ENCODE results near the gene OTULIN. TPM values are rescaled to one million over a fixed set of nuclear protein-coding genes. Genes with fewer than 3 reads are reported as not detected.

Gene OTULIN
- 21.1 TPM for polyA plus RNA-seq (ENCODE audit: insufficient read length)
- long read RNA-seq, donor 1, full-length matches to known transcripts: 5 of 11 reads
- long read RNA-seq, donor 1, partial matches to known transcripts: 0 of 11 reads
- long read RNA-seq, donor 1, other reads (novel, unspliced or antisense): 6 of 11 reads
- long read RNA-seq, donor 2, full-length matches to known transcripts: 1 of 1 reads
- long read RNA-seq, donor 2, partial matches to known transcripts: 0 of 1 reads
- long read RNA-seq, donor 2, other reads (novel, unspliced or antisense): 0 of 1 reads
- long read RNA-seq, donor 3, full-length matches to known transcripts: 2 of 2 reads
- long read RNA-seq, donor 3, partial matches to known transcripts: 0 of 2 reads
- long read RNA-seq, donor 3, other reads (novel, unspliced or antisense): 0 of 2 reads
- long read RNA-seq, donor 4, partial matches to known transcripts: 7 of 7 reads
- long read RNA-seq, donor 4, other reads (novel, unspliced or antisense): 0 of 7 reads
- long read RNA-seq, donor 5, full-length matches to known transcripts: 5 of 5 reads
- long read RNA-seq, donor 5, partial matches to known transcripts: 0 of 5 reads
- long read RNA-seq, donor 5, other reads (novel, unspliced or antisense): 0 of 5 reads
- long read RNA-seq, donor 6, full-length matches to known transcripts: 3 of 3 reads
- long read RNA-seq, donor 6, partial matches to known transcripts: 0 of 3 reads
- long read RNA-seq, donor 6, other reads (novel, unspliced or antisense): 0 of 3 reads
- long read RNA-seq, donor 7, full-length matches to known transcripts: 1 of 1 reads
- long read RNA-seq, donor 7, partial matches to known transcripts: 0 of 1 reads
- long read RNA-seq, donor 7, other reads (novel, unspliced or antisense): 0 of 1 reads
- long read RNA-seq, donor 8: 0 reads

DNA sequence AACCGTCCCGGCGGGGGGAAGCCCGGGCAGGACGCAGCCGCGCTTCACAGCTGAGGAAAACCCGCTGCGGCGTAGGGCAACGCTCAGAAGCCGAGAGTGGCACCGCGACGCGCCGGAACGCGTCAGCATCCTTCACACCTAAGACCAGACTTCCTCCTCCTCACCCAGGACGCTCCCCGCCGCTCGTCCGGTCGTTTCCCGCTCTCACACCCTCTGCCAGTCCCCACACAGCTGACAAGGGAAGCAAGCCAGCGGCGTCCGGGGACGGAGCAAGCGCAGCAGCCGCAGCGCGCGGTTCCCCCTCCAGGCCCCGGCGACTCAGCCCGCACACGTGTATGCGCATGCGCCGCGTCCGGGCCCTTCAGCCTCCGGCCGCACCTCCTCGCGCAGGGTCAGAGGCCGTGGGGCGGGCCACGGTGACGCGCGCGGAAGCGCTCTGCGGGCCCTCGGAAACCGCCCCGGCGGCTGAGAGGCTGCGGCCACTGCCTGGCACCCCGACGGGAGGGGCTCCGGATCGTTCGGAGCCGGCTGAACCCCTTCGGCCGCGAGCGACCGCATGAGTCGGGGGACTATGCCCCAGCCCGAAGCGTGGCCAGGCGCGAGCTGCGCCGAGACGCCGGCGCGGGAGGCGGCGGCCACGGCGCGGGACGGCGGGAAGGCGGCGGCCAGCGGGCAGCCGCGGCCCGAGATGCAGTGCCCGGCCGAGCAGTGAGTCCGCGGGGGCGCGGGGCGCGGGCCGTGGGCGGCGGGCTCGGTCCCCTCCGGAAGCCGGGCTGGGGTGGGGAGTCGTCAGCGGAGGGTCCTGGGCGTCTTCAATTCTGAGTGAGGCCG is at the start of gene OTULIN:
OTULIN (plus strand) TSS at position 449 of the 831 bp plus-strand sequence; CDS start at position 557, 108 bp downstream.
- peak; percentile 90 for DNase-seq

DNA sequence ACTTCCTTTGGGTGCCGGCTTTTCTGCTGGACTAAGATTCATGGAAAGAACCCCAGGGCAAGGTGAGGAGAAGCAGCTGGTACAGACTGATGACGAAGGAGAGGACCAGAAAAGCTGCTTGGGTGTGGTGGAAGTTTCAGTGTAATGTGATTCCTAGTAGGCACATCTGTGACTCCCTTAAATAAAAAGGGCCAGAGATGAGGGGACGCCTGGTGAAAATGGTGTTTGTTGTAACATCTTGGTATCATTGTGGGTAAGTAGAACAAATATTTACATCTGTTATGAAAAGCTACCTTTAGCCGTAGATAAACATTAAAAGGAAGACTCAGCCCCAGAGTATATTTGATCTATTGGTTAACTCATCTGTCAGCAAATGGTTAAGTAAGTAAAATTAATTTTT is 49.2 kb upstream of the OTULIN start:
- DNase-seq: no peak

DNA sequence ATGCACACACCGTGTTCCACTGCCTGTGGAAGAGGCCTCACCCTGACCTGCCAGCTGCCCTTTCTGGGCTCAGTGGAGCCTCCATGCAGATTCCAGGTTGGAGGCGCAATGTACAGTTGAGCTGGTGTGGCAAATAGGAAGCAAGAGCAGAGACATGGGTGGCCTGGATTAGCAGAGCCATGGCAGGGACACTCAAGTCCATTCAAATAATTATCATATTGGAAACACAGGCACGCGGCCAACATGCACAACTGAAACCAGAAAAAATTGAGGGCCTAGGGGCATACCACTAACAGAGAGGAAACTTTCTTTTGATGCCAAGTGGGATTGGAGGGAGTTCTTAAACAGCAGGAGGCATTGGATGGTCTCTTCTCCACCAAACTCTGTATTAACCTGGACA is 47.1 kb upstream of the OTULIN start:
- DNase-seq: no peak

DNA sequence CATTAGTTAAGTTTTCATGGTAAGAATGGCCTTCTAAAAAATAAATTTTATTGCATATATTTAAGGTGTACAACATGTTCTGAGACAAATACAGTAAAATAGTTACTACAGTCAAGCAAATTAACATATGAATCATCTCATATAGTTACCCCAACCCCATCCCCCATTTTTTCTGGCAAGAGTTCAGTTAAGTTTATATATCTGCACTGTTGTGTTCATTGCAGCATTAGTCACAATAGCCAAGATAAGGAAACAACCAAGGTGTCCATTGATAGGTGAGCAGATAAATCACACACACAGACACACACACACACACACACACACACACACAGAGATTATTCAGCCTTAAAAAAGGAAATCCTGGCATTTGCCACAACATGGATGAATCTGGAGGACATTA is 37.2 kb upstream of the OTULIN start:
- DNase-seq: no peak

DNA sequence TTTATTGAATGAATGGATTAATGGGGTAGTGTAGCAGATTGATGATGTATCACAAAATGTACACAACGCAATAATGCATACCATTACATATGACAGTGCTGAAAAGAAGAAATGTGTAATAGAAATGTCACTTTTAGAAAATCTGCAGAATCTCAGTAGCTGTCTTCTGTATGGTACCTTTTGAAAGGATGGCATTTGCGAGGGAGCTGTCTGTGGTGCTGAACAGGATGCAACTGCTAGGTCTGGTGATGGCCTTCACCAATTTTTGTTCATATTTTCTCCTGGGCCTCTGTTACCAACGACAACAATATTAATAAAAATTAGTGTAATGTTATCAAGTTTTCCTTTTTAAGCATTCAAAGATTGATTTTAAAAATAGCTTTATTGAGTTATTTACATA is 36.2 kb upstream of the OTULIN start:
- peak; percentile 62 for DNase-seq

DNA sequence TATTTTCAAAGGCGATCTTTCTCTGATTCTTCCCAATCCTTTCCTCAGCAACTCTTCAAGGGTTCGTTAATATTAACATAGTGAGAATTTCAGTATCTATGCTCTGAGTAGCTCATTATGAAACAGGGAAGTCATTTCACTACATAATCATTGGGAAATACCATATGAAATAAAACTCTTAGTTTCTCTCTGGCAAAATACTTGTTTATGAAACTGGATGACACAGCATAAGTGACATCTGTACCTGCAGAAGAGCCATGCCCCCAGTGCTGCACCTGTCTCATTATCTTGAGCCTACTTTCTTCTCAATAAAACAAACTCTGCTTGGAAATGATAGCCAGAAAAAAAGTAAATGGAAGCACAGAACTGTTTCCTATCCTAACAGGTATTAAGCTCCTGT is 33.8 kb upstream of the OTULIN start:
- no peak for DNase-seq

DNA sequence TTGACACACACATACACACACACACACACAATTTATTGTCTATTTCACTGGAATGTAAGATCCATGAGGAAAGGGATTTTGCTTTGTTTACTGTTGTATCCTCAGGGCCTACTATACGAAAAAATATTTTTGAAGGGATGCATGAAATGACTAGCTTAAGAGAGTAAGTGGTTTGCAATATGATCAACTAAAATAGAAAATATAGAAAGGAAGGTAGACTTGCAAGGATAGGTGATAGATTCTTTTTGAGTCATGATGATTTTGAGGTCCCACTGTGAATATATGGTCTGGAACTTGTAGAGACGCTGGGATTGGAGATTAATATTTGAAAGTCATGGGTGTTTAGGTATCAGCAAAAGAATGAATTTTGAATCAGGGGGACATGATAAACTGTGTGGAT is 28.9 kb upstream of the OTULIN start:
- DNase-seq: no peak

DNA sequence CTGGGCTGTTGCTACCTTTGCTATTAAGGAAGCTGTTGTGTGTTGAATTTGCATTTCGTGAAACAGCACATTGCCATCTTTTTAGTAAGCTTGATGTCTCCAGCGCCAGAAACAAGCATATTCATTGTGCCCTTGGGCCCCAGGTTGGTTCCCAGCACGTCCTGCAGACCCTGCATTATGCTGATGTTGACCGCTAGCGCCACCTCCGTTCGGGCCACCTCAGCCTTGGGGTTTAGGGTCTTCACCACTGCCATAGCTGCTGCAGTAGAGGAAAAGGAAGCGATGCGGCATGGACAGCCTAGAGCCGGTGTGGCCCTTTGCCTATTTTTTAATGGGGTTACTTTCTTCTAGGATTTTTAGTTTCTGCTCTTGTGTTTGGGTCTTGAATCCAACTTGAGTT is 23.8 kb upstream of the OTULIN start:
- DNase-seq: no peak

DNA sequence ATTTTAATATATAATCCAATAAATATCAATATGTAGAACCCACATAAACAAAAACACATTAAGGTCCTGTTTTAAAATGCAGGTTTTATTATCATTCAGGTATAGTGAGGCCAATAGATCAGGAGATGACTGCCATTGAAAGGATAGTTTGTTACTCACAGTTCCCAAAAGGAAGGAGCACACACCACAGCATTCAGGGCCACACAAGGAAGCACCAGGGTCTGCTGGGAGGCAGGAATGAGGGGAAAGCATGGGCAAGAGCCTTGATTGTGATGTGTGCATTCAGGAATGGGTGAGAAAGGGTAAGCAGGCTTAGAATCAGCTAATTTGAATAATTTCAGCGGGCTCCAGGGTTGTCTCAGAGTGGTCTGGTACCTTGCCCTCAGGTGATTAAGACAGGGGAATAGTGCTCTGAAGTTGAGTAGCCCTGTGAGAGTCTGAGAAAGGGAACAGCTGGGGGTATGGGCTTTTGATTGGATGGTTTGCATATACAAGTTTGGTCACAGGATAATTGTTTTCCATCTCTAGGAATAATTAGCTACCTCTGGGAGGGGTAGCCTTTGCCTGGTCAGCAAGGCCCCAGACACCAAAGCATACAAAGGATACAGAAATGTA is 19.8 kb upstream of the OTULIN start:
- DNase-seq: no peak

DNA sequence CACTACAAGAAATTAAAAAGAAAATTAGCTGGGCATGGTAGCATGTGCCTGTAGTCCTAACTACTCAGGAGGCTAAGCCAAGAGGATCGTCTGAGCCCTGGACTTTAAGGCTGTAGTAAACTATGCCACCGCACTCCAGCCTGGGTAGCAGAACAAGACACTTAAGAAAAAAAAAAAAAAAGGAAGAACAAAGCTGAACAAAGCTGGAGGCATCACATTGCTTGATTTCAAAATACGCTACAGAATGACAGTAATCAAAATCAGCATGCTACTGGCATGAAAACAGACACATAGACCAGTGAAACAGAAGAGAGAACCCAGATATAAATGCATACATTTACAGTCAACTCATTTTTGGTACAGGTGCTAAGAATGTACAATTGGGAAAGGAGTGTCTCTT is 14.5 kb upstream of the OTULIN start:
- no peak for DNase-seq

DNA sequence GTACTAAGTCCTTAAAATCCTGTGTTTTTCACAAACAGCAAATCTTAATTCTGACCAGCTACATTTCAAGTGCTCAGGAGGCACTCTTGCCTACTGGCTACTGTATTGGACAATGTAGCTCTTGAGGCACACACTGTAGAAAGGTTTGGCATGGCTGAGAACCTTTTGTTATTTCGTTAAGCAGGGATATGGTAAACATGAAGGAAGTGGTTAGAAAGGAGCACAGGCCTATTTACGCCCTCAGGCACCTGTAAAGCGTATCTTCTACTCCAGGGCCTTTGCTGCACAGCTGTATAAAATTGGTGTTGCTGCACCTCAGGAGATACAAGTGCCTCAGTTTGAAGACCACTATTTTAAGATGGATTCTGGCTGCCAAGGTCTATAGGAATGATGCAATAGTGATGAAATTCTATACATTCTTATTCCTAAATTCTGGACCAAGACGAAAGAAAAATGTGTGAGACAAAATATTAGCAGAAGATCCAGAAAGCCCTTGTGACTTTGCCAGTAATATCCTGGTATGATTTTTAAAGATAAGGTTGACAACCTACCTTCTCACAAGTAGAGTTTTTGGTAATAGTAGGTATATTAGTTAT is 9.3 kb upstream of the OTULIN start:
- no peak for DNase-seq

DNA sequence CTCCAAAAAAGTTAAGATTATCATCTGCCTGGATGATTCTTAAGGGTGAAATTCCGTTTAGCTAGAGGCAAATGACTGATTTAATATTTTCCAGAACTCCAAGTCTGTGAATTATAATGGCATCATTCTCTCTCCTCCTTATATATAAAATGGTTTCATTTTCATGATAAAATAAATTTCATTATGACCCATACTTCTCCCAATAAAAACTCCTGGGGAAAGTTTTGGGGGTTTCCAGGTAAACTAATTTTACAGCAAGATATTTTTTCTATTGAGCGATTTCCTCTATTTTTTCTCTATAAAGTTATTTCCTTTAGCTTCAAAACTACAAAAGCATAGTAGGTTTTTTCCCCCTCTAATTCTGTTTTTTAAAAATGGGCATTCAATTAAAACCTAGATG is 7.6 kb upstream of the OTULIN start:
- DNase-seq: no peak

DNA sequence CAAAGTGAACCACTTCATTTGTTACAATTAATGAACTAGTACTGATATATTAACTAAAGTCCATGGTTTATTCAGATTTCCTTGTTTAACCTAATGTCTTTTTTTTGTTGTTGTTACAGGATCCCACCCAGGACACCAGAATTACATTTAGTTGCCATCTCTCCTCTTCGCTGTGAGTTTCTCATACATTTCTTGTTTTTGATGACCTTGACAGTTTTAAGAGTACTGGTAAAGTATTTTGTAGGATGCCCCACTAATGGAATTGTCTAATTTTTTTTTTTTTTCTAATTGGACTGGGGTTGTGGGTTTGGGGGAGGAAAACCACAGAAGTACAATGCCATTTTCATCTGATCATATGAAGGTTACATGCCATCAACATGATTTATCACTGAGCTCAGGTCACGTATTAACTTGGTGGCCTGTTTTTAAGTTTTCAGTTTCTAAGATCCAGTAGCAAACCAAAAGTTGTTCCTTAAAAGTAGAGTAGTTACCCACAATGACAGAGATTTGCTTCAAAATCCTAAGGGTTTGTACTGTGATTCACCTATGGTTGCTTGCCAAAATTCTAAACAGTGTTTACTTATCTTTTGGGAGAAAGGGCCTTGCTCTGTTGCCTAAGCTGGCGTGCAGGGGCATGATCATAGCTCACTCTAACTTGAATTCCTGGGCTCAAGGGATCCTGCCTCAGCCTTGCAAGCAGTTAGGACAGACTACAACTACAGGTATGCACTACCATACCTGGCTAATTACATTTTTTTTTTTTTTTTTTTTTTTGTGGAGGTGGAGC is 4.5 kb upstream of the OTULIN start:
- no peak for DNase-seq

DNA sequence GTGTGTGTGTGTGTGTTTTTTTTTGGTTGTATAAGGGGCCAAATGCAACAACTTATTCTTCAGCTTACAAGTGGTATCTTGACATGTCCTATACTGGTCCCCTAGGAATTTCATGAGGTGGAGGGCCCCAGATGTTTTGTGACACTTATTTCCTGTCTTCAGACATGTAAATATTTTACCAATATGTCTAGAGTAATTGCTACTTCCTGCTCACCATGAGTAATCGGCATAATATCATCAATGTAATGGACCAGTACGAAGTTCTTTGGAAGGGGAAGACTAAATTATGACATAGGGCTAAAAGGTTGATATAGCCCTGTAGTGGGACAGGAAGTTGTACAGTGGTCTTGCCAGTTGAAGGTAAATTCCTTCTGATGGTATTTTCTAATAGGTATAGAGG is 3.7 kb upstream of the OTULIN start:
- no peak for DNase-seq

DNA sequence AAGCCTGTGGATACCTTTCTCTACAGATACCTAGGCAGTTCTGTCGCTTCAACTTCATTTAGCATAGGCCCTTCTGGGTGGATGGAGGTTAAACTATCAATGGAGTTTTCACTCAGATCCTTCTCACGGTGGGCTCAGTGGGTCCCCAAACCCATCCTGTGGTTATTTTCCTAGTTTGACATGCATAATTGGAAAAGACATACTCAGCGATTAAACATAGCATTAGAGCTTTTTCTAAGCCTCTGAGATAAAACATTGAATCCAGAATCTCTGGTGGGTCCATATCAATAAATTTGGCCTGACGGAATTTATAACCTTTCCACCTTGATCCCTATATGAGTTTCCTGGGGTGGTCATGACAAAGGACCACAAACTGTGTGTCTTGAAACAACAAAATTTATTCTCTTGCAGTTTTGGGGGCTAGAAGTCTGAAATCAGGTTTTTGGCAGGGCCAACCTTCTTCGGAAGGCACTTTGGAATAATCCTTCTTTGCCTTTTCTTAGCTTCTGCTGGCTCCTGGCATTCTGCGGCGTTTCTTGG is 1.7 kb upstream of the OTULIN start:
- DNase-seq: no peak

DNA sequence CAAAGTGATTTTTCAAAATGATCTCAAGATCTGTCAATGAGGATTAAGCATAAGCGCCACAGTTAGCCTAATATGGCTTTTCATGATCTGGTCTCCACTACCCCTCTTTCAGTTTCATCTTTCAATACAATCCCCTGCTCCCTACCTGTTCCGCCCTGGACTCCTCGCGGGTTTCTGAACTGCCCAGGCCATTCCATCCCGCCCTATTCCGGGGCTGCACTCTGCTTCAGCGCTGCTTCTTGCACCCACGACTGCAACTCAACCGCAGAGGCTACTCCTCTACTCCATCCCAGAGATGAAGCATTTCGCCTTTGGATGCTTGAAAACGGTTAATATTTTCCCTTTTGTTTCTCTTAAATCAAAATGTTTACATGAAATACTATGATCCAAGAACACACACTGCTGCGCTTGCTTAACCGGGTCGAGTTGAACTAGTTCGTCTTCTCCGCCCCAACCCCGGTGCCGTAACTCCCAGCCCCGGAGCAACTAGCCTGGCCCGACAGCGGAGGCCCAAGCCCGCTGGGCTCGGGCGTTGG is 716 bp upstream of the OTULIN start:
- DNase-seq: no peak

DNA sequence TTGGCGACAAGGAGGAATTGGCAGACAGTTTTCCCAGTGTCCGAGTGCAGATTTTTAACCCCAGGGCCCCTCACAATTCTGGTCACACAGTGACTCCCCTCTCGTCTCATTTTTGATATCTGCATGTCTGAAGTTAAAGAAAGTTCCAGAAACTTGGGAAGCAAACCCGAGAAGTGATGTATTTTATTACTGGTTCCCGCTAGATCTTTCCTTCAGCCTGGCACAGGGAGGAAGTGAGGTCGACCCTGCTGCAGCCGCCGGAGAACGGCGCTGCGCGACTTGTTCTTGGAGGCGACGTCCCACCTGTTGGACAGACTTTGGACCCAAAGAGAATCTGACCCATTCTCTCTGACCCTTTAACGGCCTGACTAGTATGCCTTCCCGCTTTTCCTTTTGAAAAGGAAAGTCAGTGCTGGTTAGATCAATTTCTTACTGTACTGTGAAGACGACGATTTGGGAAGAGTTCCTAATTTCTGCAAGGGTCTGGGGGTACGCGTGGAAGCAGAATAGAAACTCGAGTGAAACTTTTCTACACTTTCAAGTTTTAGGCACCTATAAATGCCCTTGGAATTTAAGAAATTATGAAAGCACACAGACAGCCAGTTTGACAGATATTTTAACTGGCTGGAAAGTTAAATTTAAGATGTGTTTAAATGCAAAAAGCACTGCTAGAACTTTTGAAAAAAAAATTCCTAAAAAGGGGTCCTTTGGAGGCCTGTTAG is 744 bp downstream of the OTULIN start:
- no peak for DNase-seq

DNA sequence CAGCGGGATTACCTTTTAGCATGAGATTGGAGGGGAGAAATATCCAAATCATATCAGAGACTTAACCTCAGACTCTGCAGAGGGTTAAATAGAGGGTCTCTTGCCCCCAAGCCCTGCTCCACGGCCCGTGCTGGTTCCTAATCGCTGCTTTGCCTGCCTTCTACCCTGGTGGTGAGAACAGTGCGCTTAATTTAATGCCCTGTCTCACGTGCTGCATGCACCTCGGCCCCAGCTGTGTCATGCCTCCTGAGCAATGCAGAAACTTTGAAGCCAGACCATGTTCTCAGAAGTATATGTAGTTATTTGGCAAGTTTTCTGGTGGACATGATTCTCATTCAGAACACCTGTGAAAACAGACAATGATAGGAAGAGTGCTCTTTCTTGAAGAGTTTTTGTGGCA is 1.4 kb downstream of the OTULIN start:
- no peak for DNase-seq

DNA sequence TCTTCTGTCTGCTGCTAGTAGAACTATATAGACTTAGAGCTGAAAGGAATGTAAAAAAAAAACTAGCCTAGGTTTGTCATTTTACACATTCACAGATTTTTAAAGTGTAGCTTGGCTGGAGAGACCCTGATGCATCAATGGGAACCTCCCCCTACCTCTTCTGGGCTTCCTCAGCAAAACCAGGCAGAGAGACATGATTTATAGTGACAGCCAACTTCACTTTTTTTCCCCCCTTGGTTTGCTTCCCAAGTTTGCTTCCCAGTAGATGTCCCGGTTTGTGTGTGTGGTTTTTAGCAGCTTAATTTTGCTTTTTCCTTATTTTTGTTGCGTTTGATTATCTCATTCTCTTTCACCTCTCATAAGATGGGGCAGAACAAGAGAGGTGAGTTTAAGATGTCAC is 1.8 kb downstream of the OTULIN start:
- DNase-seq: no peak

Measured in left kidney (tissue), 8 donors.